ENCODE measurements around the gene HGFAC. TPM values are rescaled to one million over a fixed set of nuclear protein-coding genes. Genes with fewer than 3 reads are reported as not detected.

The HGFAC gene
- total and polyA plus RNA-seq, 2 of the 13 experiments (the other 11 are each of a cell fraction or from before 2014, with no cell fraction given) = 8.5 to 63.6 TPM

GRCh38 chr4:3407930-3408792, 33.6 kb upstream of the HGFAC start (continued):
- TF ChIP-seq FOXA1 (IDR thresholded peaks at IDR 0.05) = no peak
- TF ChIP-seq FOXA1 (CRISPR knock-in tag; IDR thresholded peaks at IDR 0.05) = no peak
- TF ChIP-seq, protein P1, sequence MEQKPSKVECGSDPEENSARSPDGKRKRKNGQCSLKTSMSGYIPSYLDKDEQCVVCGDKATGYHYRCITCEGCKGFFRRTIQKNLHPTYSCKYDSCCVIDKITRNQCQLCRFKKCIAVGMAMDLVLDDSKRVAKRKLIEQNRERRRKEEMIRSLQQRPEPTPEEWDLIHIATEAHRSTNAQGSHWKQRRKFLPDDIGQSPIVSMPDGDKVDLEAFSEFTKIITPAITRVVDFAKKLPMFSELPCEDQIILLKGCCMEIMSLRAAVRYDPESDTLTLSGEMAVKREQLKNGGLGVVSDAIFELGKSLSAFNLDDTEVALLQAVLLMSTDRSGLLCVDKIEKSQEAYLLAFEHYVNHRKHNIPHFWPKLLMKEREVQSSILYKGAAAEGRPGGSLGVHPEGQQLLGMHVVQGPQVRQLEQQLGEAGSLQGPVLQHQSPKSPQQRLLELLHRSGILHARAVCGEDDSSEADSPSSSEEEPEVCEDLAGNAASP (CRISPR knock-in tag; IDR thresholded peaks at IDR 0.05; ENCODE audit: borderline replicate concordance) = peak; percentile 88
- TF ChIP-seq ELF4 (CRISPR knock-in tag; IDR thresholded peaks at IDR 0.05; ENCODE audit: borderline replicate concordance) = no peak
- TF ChIP-seq TBP (CRISPR knock-in tag; IDR thresholded peaks at IDR 0.05) = no peak
- TF ChIP-seq PPARG (CRISPR knock-in tag; conservative IDR thresholded peaks at IDR 0.05) = peak; percentile 68; the same call in 1 of the 2 replicates
- TF ChIP-seq, protein P2, sequence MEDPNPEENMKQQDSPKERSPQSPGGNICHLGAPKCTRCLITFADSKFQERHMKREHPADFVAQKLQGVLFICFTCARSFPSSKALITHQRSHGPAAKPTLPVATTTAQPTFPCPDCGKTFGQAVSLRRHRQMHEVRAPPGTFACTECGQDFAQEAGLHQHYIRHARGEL (CRISPR knock-in tag; IDR thresholded peaks at IDR 0.05) = no peak
- no peak for TF ChIP-seq ATAD3A (CRISPR knock-in tag; IDR thresholded peaks at IDR 0.05)
- peak; percentile 84; the same call in 1 of the 2 replicates for TF ChIP-seq ZNF766 (CRISPR knock-in tag; IDR thresholded peaks at IDR 0.05; ENCODE audit: borderline replicate concordance)
- TF ChIP-seq PCBP1 (IDR thresholded peaks at IDR 0.05; ENCODE audit: borderline replicate concordance, low read depth, low read length) = no peak
- TF ChIP-seq, protein P3, sequence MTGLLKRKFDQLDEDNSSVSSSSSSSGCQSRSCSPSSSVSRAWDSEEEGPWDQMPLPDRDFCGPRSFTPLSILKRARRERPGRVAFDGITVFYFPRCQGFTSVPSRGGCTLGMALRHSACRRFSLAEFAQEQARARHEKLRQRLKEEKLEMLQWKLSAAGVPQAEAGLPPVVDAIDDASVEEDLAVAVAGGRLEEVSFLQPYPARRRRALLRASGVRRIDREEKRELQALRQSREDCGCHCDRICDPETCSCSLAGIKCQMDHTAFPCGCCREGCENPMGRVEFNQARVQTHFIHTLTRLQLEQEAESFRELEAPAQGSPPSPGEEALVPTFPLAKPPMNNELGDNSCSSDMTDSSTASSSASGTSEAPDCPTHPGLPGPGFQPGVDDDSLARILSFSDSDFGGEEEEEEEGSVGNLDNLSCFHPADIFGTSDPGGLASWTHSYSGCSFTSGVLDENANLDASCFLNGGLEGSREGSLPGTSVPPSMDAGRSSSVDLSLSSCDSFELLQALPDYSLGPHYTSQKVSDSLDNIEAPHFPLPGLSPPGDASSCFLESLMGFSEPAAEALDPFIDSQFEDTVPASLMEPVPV (CRISPR knock-in tag; IDR thresholded peaks at IDR 0.05) = no peak
- peak; percentile 76; the same call in 1 of the 2 replicates for TF ChIP-seq TOE1 (CRISPR knock-in tag; IDR thresholded peaks at IDR 0.05)
- peak; percentile 89 for TF ChIP-seq HOXA3 (CRISPR knock-in tag; IDR thresholded peaks at IDR 0.05)
- peak in 1 of 2 experiments; percentile 73; a peak in 2 of 4 replicates for TF ChIP-seq ATF4 (CRISPR knock-in tag; IDR thresholded peaks at IDR 0.05)
- peak; percentile 94 for TF ChIP-seq RXRB (CRISPR knock-in tag; IDR thresholded peaks at IDR 0.05; ENCODE audit: borderline replicate concordance)
- no peak for TF ChIP-seq ZNF280B (CRISPR knock-in tag; IDR thresholded peaks at IDR 0.05; ENCODE audit: borderline replicate concordance)
- TF ChIP-seq PAX8 (CRISPR knock-in tag; IDR thresholded peaks at IDR 0.05; ENCODE audit: borderline replicate concordance) = no peak
- no peak for TF ChIP-seq TCF12 (IDR thresholded peaks at IDR 0.05)
- TF ChIP-seq TCF12 (CRISPR knock-in tag; IDR thresholded peaks at IDR 0.05) = peak; percentile 82; the same call in 1 of the 2 replicates
- TF ChIP-seq, protein P4, sequence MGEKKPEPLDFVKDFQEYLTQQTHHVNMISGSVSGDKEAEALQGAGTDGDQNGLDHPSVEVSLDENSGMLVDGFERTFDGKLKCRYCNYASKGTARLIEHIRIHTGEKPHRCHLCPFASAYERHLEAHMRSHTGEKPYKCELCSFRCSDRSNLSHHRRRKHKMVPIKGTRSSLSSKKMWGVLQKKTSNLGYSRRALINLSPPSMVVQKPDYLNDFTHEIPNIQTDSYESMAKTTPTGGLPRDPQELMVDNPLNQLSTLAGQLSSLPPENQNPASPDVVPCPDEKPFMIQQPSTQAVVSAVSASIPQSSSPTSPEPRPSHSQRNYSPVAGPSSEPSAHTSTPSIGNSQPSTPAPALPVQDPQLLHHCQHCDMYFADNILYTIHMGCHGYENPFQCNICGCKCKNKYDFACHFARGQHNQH (CRISPR knock-in tag; IDR thresholded peaks at IDR 0.05) = peak; percentile 76
- TF ChIP-seq THAP11 (CRISPR knock-in tag; IDR thresholded peaks at IDR 0.05) = peak; percentile 62

Data from HepG2 (cell line).